ENCODE measurements around the gene THBS4. TPM values are rescaled to one million over a fixed set of nuclear protein-coding genes. Genes with fewer than 3 reads are reported as not detected.

THBS4 gene
- polyA plus RNA-seq, 1 donor from 2014 or later: 6.3 TPM

- Histone ChIP-seq H3K9me3 (ENCODE audit: low read length) (no peaks in the 10 kb centered on the region), H3K4me3 (ENCODE audit: low read length) (no peak overlapping the region), H3K4me2 (ENCODE audit: low read length) (no peak overlapping the region), H2AFZ (ENCODE audit: low read depth, low read length) (no peak overlapping the region), H3K9ac (ENCODE audit: low read length) (no peak overlapping the region), H4K20me1 (ENCODE audit: insufficient read depth) (no peaks in the 10 kb centered on the region), H3K27ac (ENCODE audit: low read length) (no peak overlapping the region), H3K9me2 (ENCODE audit: insufficient read depth, low read length) (no peaks in the 10 kb centered on the region), H3K36me3 (ENCODE audit: insufficient read depth, low read length) (peaks cover 4% of the 10 kb centered on the region), H3K27me3 (ENCODE audit: insufficient read depth, low read depth, low read length) (no peaks in the 10 kb centered on the region), H3K79me2 (replicated peaks; ENCODE audit: insufficient read depth, low read length) (peaks cover 18% of the 10 kb centered on the region), H3F3A (ENCODE audit: insufficient read depth, low read length, poor library complexity, severe bottlenecking) (no peaks in the 10 kb centered on the region)
- TF ChIP-seq MXI1 (conservative IDR thresholded peaks at IDR 0.05; ENCODE audit: poor library complexity, severe bottlenecking): no peak
- no peak for TF ChIP-seq REST (IDR thresholded peaks at IDR 0.05; ENCODE audit: borderline replicate concordance)
- no peak for TF ChIP-seq RAD21 (conservative IDR thresholded peaks at IDR 0.05)
- no peak for TF ChIP-seq EZH2 (IDR thresholded peaks at IDR 0.05; ENCODE audit: borderline replicate concordance, insufficient read depth, low read length, poor library complexity, severe bottlenecking)
- no peak for TF ChIP-seq EP300 (conservative IDR thresholded peaks at IDR 0.05; ENCODE audit: poor library complexity, severe bottlenecking)
- TF ChIP-seq TAF1 (IDR thresholded peaks at IDR 0.05; ENCODE audit: low read depth): no peak
- no peak for TF ChIP-seq SMC3 (conservative IDR thresholded peaks at IDR 0.05; ENCODE audit: poor library complexity)
- no peak for TF ChIP-seq POLR2AphosphoS5 (IDR thresholded peaks at IDR 0.05)
- no peak for TF ChIP-seq CTCF (IDR thresholded peaks at IDR 0.05; ENCODE audit: poor library complexity, severe bottlenecking)
Observed at GRCh38 chr5:79992891-79993657, 42.1 kb upstream of the THBS4 start.

GRCh38 chr5:79999722-80000121 lies 35.4 kb upstream of the THBS4 start:
- no peak overlapping the region for H3K4me3 ChIP-seq (ENCODE audit: low read length)
- H3K27me3 ChIP-seq (ENCODE audit: insufficient read depth, low read depth, low read length): no peaks in the 10 kb centered on the region
- TF ChIP-seq SMC3 (conservative IDR thresholded peaks at IDR 0.05; ENCODE audit: poor library complexity): no peak
- TF ChIP-seq REST (IDR thresholded peaks at IDR 0.05; ENCODE audit: borderline replicate concordance): no peak
- TF ChIP-seq POLR2AphosphoS5 (IDR thresholded peaks at IDR 0.05): no peak
- TF ChIP-seq MXI1 (conservative IDR thresholded peaks at IDR 0.05; ENCODE audit: poor library complexity, severe bottlenecking): no peak
- TF ChIP-seq EZH2 (IDR thresholded peaks at IDR 0.05; ENCODE audit: borderline replicate concordance, insufficient read depth, low read length, poor library complexity, severe bottlenecking): no peak
- no peak for TF ChIP-seq CTCF (IDR thresholded peaks at IDR 0.05; ENCODE audit: poor library complexity, severe bottlenecking)
- no peak for TF ChIP-seq RAD21 (conservative IDR thresholded peaks at IDR 0.05)
- TF ChIP-seq EP300 (conservative IDR thresholded peaks at IDR 0.05; ENCODE audit: poor library complexity, severe bottlenecking): no peak
- TF ChIP-seq TAF1 (IDR thresholded peaks at IDR 0.05; ENCODE audit: low read depth): no peak
- no peak overlapping the region for H3K4me2 ChIP-seq (ENCODE audit: low read length)
- H3K79me2 ChIP-seq (replicated peaks; ENCODE audit: insufficient read depth, low read length): no peaks in the 10 kb centered on the region
- no peaks in the 10 kb centered on the region for H3K36me3 ChIP-seq (ENCODE audit: insufficient read depth, low read length)
- H3K9me3 ChIP-seq (ENCODE audit: low read length): no peaks in the 10 kb centered on the region
- H3K27ac ChIP-seq (ENCODE audit: low read length): no peak overlapping the region
- no peaks in the 10 kb centered on the region for H3F3A ChIP-seq (ENCODE audit: insufficient read depth, low read length, poor library complexity, severe bottlenecking)
- no peaks in the 10 kb centered on the region for H4K20me1 ChIP-seq (ENCODE audit: insufficient read depth)
- no peak overlapping the region for H2AFZ ChIP-seq (ENCODE audit: low read depth, low read length)
- H3K9ac ChIP-seq (ENCODE audit: low read length): no peak overlapping the region
- H3K9me2 ChIP-seq (ENCODE audit: insufficient read depth, low read length): no peaks in the 10 kb centered on the region
